ENCODE results near the gene IRX1.

Gene IRX1

GRCh38 chr5:3597167-3598007 is 1.8 kb downstream of the IRX1 start:
- H3K18ac ChIP-seq (ENCODE audit: low read length) = no peak overlapping the region
- WGBS (ENCODE audit: extremely low coverage, insufficient coverage, insufficient read length) = no CpG with 5 or more reads among the region's 42 CpGs
- peaks cover 4 to 11% of the 10 kb centered on the region in 2 experiments for H3K4me1 ChIP-seq (ENCODE audit: control insufficient read depth in 1 of 2, insufficient read depth in 2 of 2, low read length in 2 of 2)

GRCh38 chr5:3598207-3598606 is 2.6 kb downstream of the IRX1 start:
- no peak overlapping the region for H3K27ac ChIP-seq (ENCODE audit: low read depth, low read length)
- no peak overlapping the region for H2BK5ac ChIP-seq (ENCODE audit: low read depth, low read length, poor library complexity)
- H2AK5ac ChIP-seq (ENCODE audit: low read length) = no peak overlapping the region
- H3K36me3 ChIP-seq (ENCODE audit: control insufficient read depth in 1 of 2, insufficient read depth in 2 of 2, low read length in 2 of 2) = no peaks in the 10 kb centered on the region
- no peaks in the 10 kb centered on the region for H3K79me2 ChIP-seq (ENCODE audit: control insufficient read depth, insufficient read depth, low read length, poor library complexity)
- WGBS (ENCODE audit: extremely low coverage, insufficient coverage, insufficient read length) = no CpG with 5 or more reads among the region's 8 CpGs
- H3K27me3 ChIP-seq (ENCODE audit: insufficient read depth, low read length) = peaks cover 96% of the 10 kb centered on the region
- DNase-seq = no peak
- no peak overlapping the region for H4K91ac ChIP-seq (ENCODE audit: low read depth, low read length)
- peaks cover 6% of the 10 kb centered on the region for H3K9me3 ChIP-seq (ENCODE audit: insufficient read depth, low read depth, low read length)
- H3K18ac ChIP-seq (ENCODE audit: low read length) = no peak overlapping the region
- peaks cover 4 to 15% of the 10 kb centered on the region in 2 experiments for H3K4me1 ChIP-seq (ENCODE audit: control insufficient read depth in 1 of 2, insufficient read depth in 2 of 2, low read length in 2 of 2)
- no peak overlapping the region for H3K4me2 ChIP-seq (ENCODE audit: low read length)
- H3K4me3 ChIP-seq (ENCODE audit: low read depth, low read length) = no peak overlapping the region
- no peak overlapping the region for H4K12ac ChIP-seq (ENCODE audit: low read depth, low read length)
- no peak overlapping the region for H2AFZ ChIP-seq (ENCODE audit: insufficient read depth, low read length, poor library complexity)
- no peak overlapping the region for H3K14ac ChIP-seq (ENCODE audit: low read length)
- H3K23ac ChIP-seq (ENCODE audit: low read length) = no peak overlapping the region
- no peak overlapping the region for H3K9ac ChIP-seq (ENCODE audit: low read length)
- no peaks in the 10 kb centered on the region for H3K79me1 ChIP-seq (ENCODE audit: low read length)
- no peak overlapping the region for H2BK120ac ChIP-seq (ENCODE audit: insufficient read depth, low read length, poor library complexity)
- no peak overlapping the region for H3K4ac ChIP-seq (ENCODE audit: low read depth, low read length)
- H4K8ac ChIP-seq (ENCODE audit: low read depth, low read length) = no peak overlapping the region
- no peak overlapping the region for H2BK12ac ChIP-seq (ENCODE audit: low read length)

More at GRCh38 chr5:3597167-3598007, 1.8 kb downstream of the IRX1 start:
- Histone ChIP-seq H2BK5ac (ENCODE audit: low read depth, low read length, poor library complexity) (no peak overlapping the region), H2AK5ac (ENCODE audit: low read length) (no peak overlapping the region), H3K14ac (ENCODE audit: low read length) (no peak overlapping the region), H3K27ac (ENCODE audit: low read depth, low read length) (no peak overlapping the region), H3K4me2 (ENCODE audit: low read length) (no peak overlapping the region), H3K36me3 (ENCODE audit: control insufficient read depth in 1 of 2, insufficient read depth in 2 of 2, low read length in 2 of 2) (no peaks in the 10 kb centered on the region), H3K23ac (ENCODE audit: low read length) (no peak overlapping the region), H3K9ac (ENCODE audit: low read length) (no peak overlapping the region), H4K91ac (ENCODE audit: low read depth, low read length) (no peak overlapping the region), H3K4me3 (ENCODE audit: low read depth, low read length) (no peak overlapping the region), H4K12ac (ENCODE audit: low read depth, low read length) (no peak overlapping the region), H3K79me2 (ENCODE audit: control insufficient read depth, insufficient read depth, low read length, poor library complexity) (no peaks in the 10 kb centered on the region), H3K79me1 (ENCODE audit: low read length) (no peaks in the 10 kb centered on the region), H3K27me3 (ENCODE audit: insufficient read depth, low read length) (peaks cover 96% of the 10 kb centered on the region), H2AFZ (ENCODE audit: insufficient read depth, low read length, poor library complexity) (no peak overlapping the region), H3K4ac (ENCODE audit: low read depth, low read length) (no peak overlapping the region), H2BK120ac (ENCODE audit: insufficient read depth, low read length, poor library complexity) (no peak overlapping the region), H2BK12ac (ENCODE audit: low read length) (no peak overlapping the region), H4K8ac (ENCODE audit: low read depth, low read length) (no peak overlapping the region), H3K9me3 (ENCODE audit: insufficient read depth, low read depth, low read length) (peaks cover 6% of the 10 kb centered on the region)
- DNase-seq = no peak

- Histone ChIP-seq H3K4me1 (ENCODE audit: control insufficient read depth in 1 of 2, insufficient read depth in 2 of 2, low read length in 2 of 2) (peaks cover 4 to 15% of the 10 kb centered on the region in 2 experiments), H3K79me2 (ENCODE audit: control insufficient read depth, insufficient read depth, low read length, poor library complexity) (no peaks in the 10 kb centered on the region), H3K79me1 (ENCODE audit: low read length) (no peaks in the 10 kb centered on the region), H3K23ac (ENCODE audit: low read length) (no peak overlapping the region), H3K14ac (ENCODE audit: low read length) (no peak overlapping the region), H3K4ac (ENCODE audit: low read depth, low read length) (no peak overlapping the region), H4K91ac (ENCODE audit: low read depth, low read length) (no peak overlapping the region), H3K9me3 (ENCODE audit: insufficient read depth, low read depth, low read length) (peaks cover 3% of the 10 kb centered on the region), H2AFZ (ENCODE audit: insufficient read depth, low read length, poor library complexity) (no peak overlapping the region), H2BK5ac (ENCODE audit: low read depth, low read length, poor library complexity) (no peak overlapping the region), H2BK120ac (ENCODE audit: insufficient read depth, low read length, poor library complexity) (no peak overlapping the region), H4K8ac (ENCODE audit: low read depth, low read length) (no peak overlapping the region), H3K9ac (ENCODE audit: low read length) (no peak overlapping the region), H3K18ac (ENCODE audit: low read length) (no peak overlapping the region), H3K4me2 (ENCODE audit: low read length) (no peak overlapping the region), H3K36me3 (ENCODE audit: control insufficient read depth in 1 of 2, insufficient read depth in 2 of 2, low read length in 2 of 2) (no peaks in the 10 kb centered on the region), H3K27me3 (ENCODE audit: insufficient read depth, low read length) (peaks cover 96% of the 10 kb centered on the region), H3K4me3 (ENCODE audit: low read depth, low read length) (no peak overlapping the region), H4K12ac (ENCODE audit: low read depth, low read length) (no peak overlapping the region), H2BK12ac (ENCODE audit: low read length) (no peak overlapping the region), H3K27ac (ENCODE audit: low read depth, low read length) (no peak overlapping the region), H2AK5ac (ENCODE audit: low read length) (no peak overlapping the region)
- no CpG with 5 or more reads among the region's 12 CpGs for WGBS (ENCODE audit: extremely low coverage, insufficient coverage, insufficient read length)
- no peak for DNase-seq
These were observed 3.2 kb downstream of the IRX1 start for GRCh38 chr5:3598769-3599211.

GRCh38 chr5:3599226-3600105 is 3.8 kb downstream of the IRX1 start:
- no peak overlapping the region for H2BK120ac ChIP-seq (ENCODE audit: insufficient read depth, low read length, poor library complexity)
- WGBS (ENCODE audit: extremely low coverage, insufficient coverage, insufficient read length) = no CpG with 5 or more reads among the region's 86 CpGs

More at GRCh38 chr5:3599226-3600105, 3.8 kb downstream of the IRX1 start:
- no peak overlapping the region for H4K12ac ChIP-seq (ENCODE audit: low read depth, low read length)
- H2AFZ ChIP-seq (ENCODE audit: insufficient read depth, low read length, poor library complexity) = no peak overlapping the region
- no peak overlapping the region for H4K91ac ChIP-seq (ENCODE audit: low read depth, low read length)
- H3K4me3 ChIP-seq (ENCODE audit: low read depth, low read length) = no peak overlapping the region
- H2BK5ac ChIP-seq (ENCODE audit: low read depth, low read length, poor library complexity) = no peak overlapping the region
- H3K14ac ChIP-seq (ENCODE audit: low read length) = no peak overlapping the region
- no peak overlapping the region for H3K4ac ChIP-seq (ENCODE audit: low read depth, low read length)
- no peak overlapping the region for H2BK12ac ChIP-seq (ENCODE audit: low read length)
- peaks cover 90% of the 10 kb centered on the region for H3K27me3 ChIP-seq (ENCODE audit: insufficient read depth, low read length)
- peaks cover 3 to 12% of the 10 kb centered on the region in 2 experiments for H3K4me1 ChIP-seq (ENCODE audit: control insufficient read depth in 1 of 2, insufficient read depth in 2 of 2, low read length in 2 of 2)
- no peaks in the 10 kb centered on the region for H3K79me2 ChIP-seq (ENCODE audit: control insufficient read depth, insufficient read depth, low read length, poor library complexity)
- no peak overlapping the region for H3K18ac ChIP-seq (ENCODE audit: low read length)
- DNase-seq = no peak
- no peak overlapping the region for H2AK5ac ChIP-seq (ENCODE audit: low read length)
- H4K8ac ChIP-seq (ENCODE audit: low read depth, low read length) = no peak overlapping the region
- H3K9me3 ChIP-seq (ENCODE audit: insufficient read depth, low read depth, low read length) = peaks cover 3% of the 10 kb centered on the region
- H3K36me3 ChIP-seq (ENCODE audit: control insufficient read depth in 1 of 2, insufficient read depth in 2 of 2, low read length in 2 of 2) = no peaks in the 10 kb centered on the region
- H3K79me1 ChIP-seq (ENCODE audit: low read length) = no peaks in the 10 kb centered on the region
- no peak overlapping the region for H3K23ac ChIP-seq (ENCODE audit: low read length)
- no peak overlapping the region for H3K4me2 ChIP-seq (ENCODE audit: low read length)
- H3K27ac ChIP-seq (ENCODE audit: low read depth, low read length) = no peak overlapping the region
- no peak overlapping the region for H3K9ac ChIP-seq (ENCODE audit: low read length)
